Measurements from ENCODE around the gene CCL26. TPM values are rescaled to one million over a fixed set of nuclear protein-coding genes. Genes with fewer than 3 reads are reported as not detected.

The CCL26 gene
- not detected for total RNA-seq

- ChIA-PET CTCF (no interaction called here), POLR2A (no interaction called here)
These were observed at the start of gene CCL26 for GRCh38 chr7:75772081-75773077. TSS of gene CCL26 (minus strand) at chr7:75772211. CDS start at chr7:75772176, 35 bp downstream.

- POLR2A ChIA-PET = no interaction called here
- CTCF ChIA-PET = no interaction called here
These were observed 48.7 kb upstream of the CCL26 start for GRCh38 chr7:75820688-75821087.

GRCh38 chr7:75819711-75820110, 47.7 kb upstream of the CCL26 start:
- ChIA-PET CTCF (interaction anchor here (0.6 kb wide), 1 partner anchor 141 kb away, joined by 3 read pairs; no protein-coding TSS in a partner anchor), POLR2A (no interaction called here)

- ChIA-PET CTCF (no interaction called here), POLR2A (no interaction called here)
These were observed 46.5 kb upstream of the CCL26 start for GRCh38 chr7:75818472-75818871.

GRCh38 chr7:75817116-75817515, 45.1 kb upstream of the CCL26 start:
- ChIA-PET CTCF (no interaction called here), POLR2A (no interaction called here)

GRCh38 chr7:75815418-75816064, 43.5 kb upstream of the CCL26 start:
- ChIA-PET CTCF (no interaction called here), POLR2A (no interaction called here)

- CTCF ChIA-PET = interaction anchor here (0.6 to 1.4 kb wide), 2 partner anchors 11 to 27 kb away, joined by 3 to 4 read pairs; no protein-coding TSS in a partner anchor
- POLR2A ChIA-PET = no interaction called here
These were observed 42.5 kb upstream of the CCL26 start for GRCh38 chr7:75814407-75814947.

GRCh38 chr7:75813781-75814236, 41.8 kb upstream of the CCL26 start, which contains the start of gene CCL24:
TSS of gene CCL24 (minus strand) at chr7:75813806. CDS start at chr7:75813715, 91 bp downstream.
- POLR2A ChIA-PET = no interaction called here
- CTCF ChIA-PET = interaction anchor here (1.4 kb wide), 1 partner anchor 11 kb away, joined by 4 read pairs; no protein-coding TSS in a partner anchor

- ChIA-PET POLR2A (no interaction called here), CTCF (interaction anchor here (1.4 kb wide), 1 partner anchor 10 kb away, joined by 4 read pairs; no protein-coding TSS in a partner anchor)
These were observed 41.1 kb upstream of the CCL26 start for GRCh38 chr7:75813084-75813483.

GRCh38 chr7:75811894-75812678, 40.1 kb upstream of the CCL26 start:
- POLR2A ChIA-PET = no interaction called here
- CTCF ChIA-PET = no interaction called here

- POLR2A ChIA-PET = no interaction called here
- CTCF ChIA-PET = no interaction called here
These were observed 37.4 kb upstream of the CCL26 start for GRCh38 chr7:75809396-75809795.

- ChIA-PET POLR2A (no interaction called here), CTCF (no interaction called here)
These were observed 36.1 kb upstream of the CCL26 start for GRCh38 chr7:75808106-75808505.

- ChIA-PET CTCF (no interaction called here), POLR2A (no interaction called here)
These were observed 35.4 kb upstream of the CCL26 start for GRCh38 chr7:75807452-75807851.

- CTCF ChIA-PET = no interaction called here
- POLR2A ChIA-PET = no interaction called here
These were observed 34.7 kb upstream of the CCL26 start for GRCh38 chr7:75806560-75807307.

- ChIA-PET POLR2A (no interaction called here), CTCF (no interaction called here)
These were observed 32.7 kb upstream of the CCL26 start for GRCh38 chr7:75804705-75805104.

GRCh38 chr7:75804004-75804403, 32.0 kb upstream of the CCL26 start:
- CTCF ChIA-PET = interaction anchor here (1.4 kb wide), 1 partner anchor 10 kb away, joined by 4 read pairs; the partner anchor contains the start of gene CCL24

GRCh38 chr7:75802552-75802821, 30.5 kb upstream of the CCL26 start:
- ChIA-PET POLR2A (no interaction called here), CTCF (interaction anchor here (1.4 kb wide), 1 partner anchor 11 kb away, joined by 4 read pairs; the partner anchor contains the start of gene CCL24)

More at GRCh38 chr7:75804004-75804403, 32.0 kb upstream of the CCL26 start:
- POLR2A ChIA-PET = no interaction called here

- ChIA-PET CTCF (interaction anchor here (0.7 kb wide), 1 partner anchor 68 kb away, joined by 5 read pairs; no protein-coding TSS in a partner anchor), POLR2A (no interaction called here)
These were observed 26.8 kb upstream of the CCL26 start for GRCh38 chr7:75798770-75799169.

- ChIA-PET POLR2A (no interaction called here), CTCF (no interaction called here)
These were observed 24.4 kb upstream of the CCL26 start for GRCh38 chr7:75796420-75796819.
